ENCODE measurements around the gene TBC1D14. TPM values are rescaled to one million over a fixed set of nuclear protein-coding genes. Genes with fewer than 3 reads are reported as not detected.

Gene TBC1D14
- total and polyA plus RNA-seq, 10 of the 15 experiments (the other 5 are each of a cell fraction or from before 2014, with no cell fraction given) = 0.87 to 39.3 (median 30.1) TPM

DNA sequence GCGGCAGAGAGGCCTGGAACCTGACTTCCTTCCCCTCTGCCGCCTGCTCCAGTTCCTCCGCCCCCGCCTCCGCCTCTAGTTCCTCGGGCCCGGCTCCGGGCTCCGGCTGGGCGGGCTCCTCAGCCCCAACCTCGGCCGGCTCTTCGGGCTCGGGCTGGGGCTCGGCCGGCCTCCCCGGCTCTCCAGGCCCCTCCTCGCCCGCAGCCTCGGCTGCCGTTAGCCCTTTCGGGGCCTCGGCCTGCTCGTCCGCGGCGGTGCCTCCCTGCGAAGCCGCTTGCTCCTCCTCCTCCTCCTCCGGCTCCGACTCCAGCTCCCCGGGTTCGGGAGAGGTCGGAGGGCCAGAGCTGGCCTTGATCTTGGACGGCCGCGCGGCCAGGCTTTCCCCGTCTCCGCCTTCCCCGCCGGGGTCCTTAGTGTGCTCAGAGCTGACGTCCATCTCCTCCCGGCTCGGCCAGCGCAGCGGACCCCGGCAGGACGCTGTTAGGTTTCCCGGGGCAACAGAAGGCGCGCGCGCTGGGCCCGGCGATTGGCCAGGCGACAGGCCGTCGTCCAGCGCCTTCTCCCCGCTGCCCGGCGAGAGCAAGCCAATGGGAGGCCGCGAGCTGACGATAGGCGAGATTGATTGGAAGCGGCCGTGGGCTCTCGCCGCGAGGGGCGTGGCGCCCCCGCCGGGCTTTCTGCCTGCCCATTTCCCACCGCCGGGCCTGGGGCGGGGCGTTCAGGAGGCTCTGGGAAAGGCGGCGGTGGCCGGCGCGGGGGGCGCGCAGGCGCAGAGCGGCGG lies 133.1 kb downstream of the TBC1D14 start (continued):
- TF ChIP-seq JUNB (IDR thresholded peaks at IDR 0.05) (no peak), MTA3 (IDR thresholded peaks at IDR 0.05; ENCODE audit: borderline replicate concordance, low read length) (no peak), MYC (IDR thresholded peaks at IDR 0.05; ENCODE audit: insufficient read depth, insufficient read length, insufficient replicate concordance, low read length, severe bottlenecking) (no peak), SIX5 (IDR thresholded peaks at IDR 0.05; ENCODE audit: low read depth, low read length, severe bottlenecking) (no peak), LARP7 (IDR thresholded peaks at IDR 0.05) (peak; percentile 77; the same call in 1 of the 2 replicates), TCF12 (IDR thresholded peaks at IDR 0.05; ENCODE audit: low read depth, low read length) (no peak), NR2C2 (IDR thresholded peaks at IDR 0.05; ENCODE audit: borderline replicate concordance, control insufficient read depth, insufficient read length, low read depth) (no peak), CTCF (IDR thresholded peaks at IDR 0.05 in 2 of 3, conservative IDR thresholded peaks at IDR 0.05 in 1 of 3; ENCODE audit: control insufficient read depth in 2 of 3, extremely low read depth in 1 of 3, insufficient read depth in 1 of 3, low read depth in 3 of 3, low read length in 3 of 3) (peak; percentile 18 to 61 (median 30); a peak in 3 of 6 replicates), CHD2 (IDR thresholded peaks at IDR 0.05; ENCODE audit: borderline replicate concordance, low read depth, low read length) (peak; percentile 76), NFYB (IDR thresholded peaks at IDR 0.05; ENCODE audit: insufficient read depth, low read depth, low read length) (peak; percentile 86), ZNF384 (IDR thresholded peaks at IDR 0.05; ENCODE audit: borderline replicate concordance, low read depth, low read length) (no peak), RCOR1 (conservative IDR thresholded peaks at IDR 0.05; ENCODE audit: low read depth, low read length) (no peak), BRCA1 (IDR thresholded peaks at IDR 0.05; ENCODE audit: low read depth, low read length) (no peak), MYB (IDR thresholded peaks at IDR 0.05; ENCODE audit: borderline replicate concordance, low read depth, low read length) (no peak), SMARCA5 (IDR thresholded peaks at IDR 0.05) (no peak), MTA2 (IDR thresholded peaks at IDR 0.05; ENCODE audit: low read depth) (no peak), MAX (IDR thresholded peaks at IDR 0.05; ENCODE audit: low read depth, low read length) (no peak), KAT2A (conservative IDR thresholded peaks at IDR 0.05; ENCODE audit: control insufficient read depth, low read depth, low read length) (no peak), RFX5 (IDR thresholded peaks at IDR 0.05; ENCODE audit: low read depth, low read length) (peak; percentile 88), NRF1 (conservative IDR thresholded peaks at IDR 0.05; ENCODE audit: low read depth, low read length) (peak; percentile 68)
- TF ChIP-seq, protein P1, sequence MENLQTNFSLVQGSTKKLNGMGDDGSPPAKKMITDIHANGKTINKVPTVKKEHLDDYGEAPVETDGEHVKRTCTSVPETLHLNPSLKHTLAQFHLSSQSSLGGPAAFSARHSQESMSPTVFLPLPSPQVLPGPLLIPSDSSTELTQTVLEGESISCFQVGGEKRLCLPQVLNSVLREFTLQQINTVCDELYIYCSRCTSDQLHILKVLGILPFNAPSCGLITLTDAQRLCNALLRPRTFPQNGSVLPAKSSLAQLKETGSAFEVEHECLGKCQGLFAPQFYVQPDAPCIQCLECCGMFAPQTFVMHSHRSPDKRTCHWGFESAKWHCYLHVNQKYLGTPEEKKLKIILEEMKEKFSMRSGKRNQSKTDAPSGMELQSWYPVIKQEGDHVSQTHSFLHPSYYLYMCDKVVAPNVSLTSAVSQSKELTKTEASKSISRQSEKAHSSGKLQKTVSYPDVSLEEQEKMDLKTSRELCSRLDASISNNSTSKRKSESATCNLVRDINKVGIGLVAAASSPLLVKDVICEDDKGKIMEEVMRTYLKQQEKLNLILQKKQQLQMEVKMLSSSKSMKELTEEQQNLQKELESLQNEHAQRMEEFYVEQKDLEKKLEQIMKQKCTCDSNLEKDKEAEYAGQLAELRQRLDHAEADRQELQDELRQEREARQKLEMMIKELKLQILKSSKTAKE (IDR thresholded peaks at IDR 0.05; ENCODE audit: low read depth, poor library complexity, severe bottlenecking) = no peak
- TF ChIP-seq, protein P2, sequence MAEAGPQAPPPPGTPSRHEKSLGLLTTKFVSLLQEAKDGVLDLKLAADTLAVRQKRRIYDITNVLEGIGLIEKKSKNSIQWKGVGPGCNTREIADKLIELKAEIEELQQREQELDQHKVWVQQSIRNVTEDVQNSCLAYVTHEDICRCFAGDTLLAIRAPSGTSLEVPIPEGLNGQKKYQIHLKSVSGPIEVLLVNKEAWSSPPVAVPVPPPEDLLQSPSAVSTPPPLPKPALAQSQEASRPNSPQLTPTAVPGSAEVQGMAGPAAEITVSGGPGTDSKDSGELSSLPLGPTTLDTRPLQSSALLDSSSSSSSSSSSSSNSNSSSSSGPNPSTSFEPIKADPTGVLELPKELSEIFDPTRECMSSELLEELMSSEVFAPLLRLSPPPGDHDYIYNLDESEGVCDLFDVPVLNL (IDR thresholded peaks at IDR 0.05; ENCODE audit: low read depth, low read length) = no peak; the same call in 1 of the 2 replicates
